Vagina (tissue), 2 donors: Measurements from ENCODE around the gene ROR1.

ENCODE experiments used
- POLR2AphosphoS5 ChIP-seq, 2 donors: sonication (generic); formaldehyde crosslinking; IDR thresholded peaks; one replicate each; pipeline ENCODE4 v1.9.0; 2017; ENCODE audit warnings: antibody characterized with exemption in 2 of 2, mild to moderate bottlenecking in 2 of 2, low read depth in 1 of 2; ENCODE audit not compliant: insufficient read depth in 1 of 2
- TF ChIP-seq, protein P1 (sequence below), 3 experiments: fragments of 450-650 bp in 2 of 3; fragments of 200-600 bp in 1 of 3; sonication (generic) in 1 of 3; IDR thresholded peaks; one replicate each; pipeline ENCODE4 v1.5.1; 2017 to 2019; ENCODE audit warnings: antibody characterized with exemption in 3 of 3, mild to moderate bottlenecking in 2 of 3, moderate library complexity in 2 of 3

GRCh38 chr1:64042331-64043100, 268.7 kb downstream of the ROR1 start:
- TF ChIP-seq, protein P1, sequence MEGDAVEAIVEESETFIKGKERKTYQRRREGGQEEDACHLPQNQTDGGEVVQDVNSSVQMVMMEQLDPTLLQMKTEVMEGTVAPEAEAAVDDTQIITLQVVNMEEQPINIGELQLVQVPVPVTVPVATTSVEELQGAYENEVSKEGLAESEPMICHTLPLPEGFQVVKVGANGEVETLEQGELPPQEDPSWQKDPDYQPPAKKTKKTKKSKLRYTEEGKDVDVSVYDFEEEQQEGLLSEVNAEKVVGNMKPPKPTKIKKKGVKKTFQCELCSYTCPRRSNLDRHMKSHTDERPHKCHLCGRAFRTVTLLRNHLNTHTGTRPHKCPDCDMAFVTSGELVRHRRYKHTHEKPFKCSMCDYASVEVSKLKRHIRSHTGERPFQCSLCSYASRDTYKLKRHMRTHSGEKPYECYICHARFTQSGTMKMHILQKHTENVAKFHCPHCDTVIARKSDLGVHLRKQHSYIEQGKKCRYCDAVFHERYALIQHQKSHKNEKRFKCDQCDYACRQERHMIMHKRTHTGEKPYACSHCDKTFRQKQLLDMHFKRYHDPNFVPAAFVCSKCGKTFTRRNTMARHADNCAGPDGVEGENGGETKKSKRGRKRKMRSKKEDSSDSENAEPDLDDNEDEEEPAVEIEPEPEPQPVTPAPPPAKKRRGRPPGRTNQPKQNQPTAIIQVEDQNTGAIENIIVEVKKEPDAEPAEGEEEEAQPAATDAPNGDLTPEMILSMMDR (IDR thresholded peaks at IDR 0.05), result no peak
- peak in 1 of 2 donors; percentile 97 for TF ChIP-seq POLR2AphosphoS5 (IDR thresholded peaks at IDR 0.05; ENCODE audit: insufficient read depth in 1 of 2, low read depth in 1 of 2)
